ENCODE results near the gene RBP3. TPM values are rescaled to one million over a fixed set of nuclear protein-coding genes. Genes with fewer than 3 reads are reported as not detected.

The RBP3 gene
- total RNA-seq, 1 donor from 2014 or later, result not detected

DNA sequence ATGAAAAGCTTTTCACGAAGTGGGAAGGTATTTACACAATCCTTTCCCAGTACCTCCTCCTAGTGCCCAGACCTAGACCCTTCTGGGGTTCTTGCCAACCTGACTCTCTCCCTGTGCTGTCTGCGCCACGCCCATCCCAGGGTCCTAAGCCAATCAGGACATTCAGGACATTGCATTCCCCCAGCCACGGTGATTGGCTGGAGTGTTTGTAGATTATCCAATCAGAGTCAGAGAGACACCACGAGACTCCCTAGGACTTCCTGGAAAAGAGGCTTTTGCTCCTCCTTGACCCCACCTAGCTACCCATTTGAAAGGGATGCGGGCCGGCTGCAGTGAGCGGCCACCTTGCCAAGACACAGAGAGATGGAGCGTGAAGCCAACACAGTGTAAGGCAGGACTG, 29.5 kb upstream of the RBP3 start:
- DNase-seq (ENCODE audit: low read depth in 2 of 2), result no peak

DNA sequence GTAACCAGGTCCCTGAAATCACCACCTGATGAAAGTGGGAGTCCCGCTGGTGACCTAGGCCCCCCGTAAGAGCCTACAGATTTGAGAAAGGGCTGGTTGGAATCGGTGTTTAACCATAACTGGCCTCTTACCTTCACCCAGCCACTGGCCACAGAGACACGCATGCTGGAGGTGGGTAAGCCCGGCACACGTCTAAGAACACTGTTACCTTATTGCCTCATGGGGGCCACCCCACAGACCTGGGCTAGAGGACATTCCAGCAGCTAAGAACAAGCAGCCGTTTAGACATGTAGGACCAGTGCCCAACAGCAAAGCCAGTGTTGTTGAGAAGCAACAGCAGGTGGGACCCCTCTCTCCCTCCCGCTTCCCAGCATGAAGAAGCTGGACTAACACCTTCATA, 28.4 kb upstream of the RBP3 start:
- DNase-seq (ENCODE audit: low read depth in 2 of 2), result no peak

DNA sequence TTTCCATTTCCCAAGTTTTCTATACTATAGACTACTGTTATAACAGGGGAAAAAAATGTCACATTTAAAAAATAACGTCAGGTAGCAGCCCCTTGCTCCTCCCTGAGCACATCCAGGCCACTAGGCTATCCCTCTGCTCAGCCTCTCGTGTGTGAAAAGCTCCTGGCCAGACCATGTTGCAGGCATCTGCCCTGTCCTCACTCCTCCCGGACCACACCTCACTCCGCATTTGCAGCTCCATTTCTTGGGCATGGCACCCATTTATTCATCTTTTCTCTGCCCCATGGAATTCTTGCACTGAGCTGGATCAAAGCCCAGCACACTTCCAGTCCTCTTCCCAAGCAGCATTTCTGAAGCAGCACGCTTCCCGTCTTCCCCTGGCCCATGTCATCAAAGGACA, 27.4 kb upstream of the RBP3 start:
- DNase-seq (ENCODE audit: low read depth in 2 of 2), result no peak

DNA sequence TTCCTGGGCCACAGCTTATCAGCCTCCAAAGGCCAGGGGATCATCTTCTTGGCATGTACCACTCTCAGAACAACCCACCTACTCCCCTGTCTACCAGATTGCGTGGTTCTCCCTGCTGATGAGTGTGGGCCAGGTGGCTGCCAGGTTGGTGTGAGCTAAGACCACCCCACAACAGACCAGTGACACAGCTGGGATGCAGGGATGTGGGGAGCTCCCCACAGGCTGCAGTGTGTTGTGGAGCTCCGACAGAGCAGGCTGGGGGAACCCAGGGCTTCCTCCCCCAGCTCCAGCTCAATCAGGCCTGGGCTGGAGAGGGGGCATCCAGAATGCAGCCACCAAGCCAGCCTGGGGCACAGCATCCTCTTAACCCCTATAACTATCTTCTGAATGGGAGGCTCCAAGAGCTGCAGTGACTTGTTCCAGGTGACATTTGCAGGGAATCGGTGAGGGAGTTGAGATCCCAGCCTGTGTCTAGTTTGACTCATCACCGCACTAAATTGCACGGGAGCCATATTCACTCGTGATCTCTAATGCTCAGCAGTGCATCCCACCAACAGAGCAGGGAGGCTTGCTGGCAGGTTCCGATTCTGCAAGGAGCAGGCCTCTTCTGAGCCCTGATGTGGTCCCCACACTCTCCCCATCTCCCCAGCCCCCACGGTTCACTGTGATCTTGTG, 26.5 kb upstream of the RBP3 start:
- DNase-seq (ENCODE audit: low read depth in 2 of 2), result no peak

DNA sequence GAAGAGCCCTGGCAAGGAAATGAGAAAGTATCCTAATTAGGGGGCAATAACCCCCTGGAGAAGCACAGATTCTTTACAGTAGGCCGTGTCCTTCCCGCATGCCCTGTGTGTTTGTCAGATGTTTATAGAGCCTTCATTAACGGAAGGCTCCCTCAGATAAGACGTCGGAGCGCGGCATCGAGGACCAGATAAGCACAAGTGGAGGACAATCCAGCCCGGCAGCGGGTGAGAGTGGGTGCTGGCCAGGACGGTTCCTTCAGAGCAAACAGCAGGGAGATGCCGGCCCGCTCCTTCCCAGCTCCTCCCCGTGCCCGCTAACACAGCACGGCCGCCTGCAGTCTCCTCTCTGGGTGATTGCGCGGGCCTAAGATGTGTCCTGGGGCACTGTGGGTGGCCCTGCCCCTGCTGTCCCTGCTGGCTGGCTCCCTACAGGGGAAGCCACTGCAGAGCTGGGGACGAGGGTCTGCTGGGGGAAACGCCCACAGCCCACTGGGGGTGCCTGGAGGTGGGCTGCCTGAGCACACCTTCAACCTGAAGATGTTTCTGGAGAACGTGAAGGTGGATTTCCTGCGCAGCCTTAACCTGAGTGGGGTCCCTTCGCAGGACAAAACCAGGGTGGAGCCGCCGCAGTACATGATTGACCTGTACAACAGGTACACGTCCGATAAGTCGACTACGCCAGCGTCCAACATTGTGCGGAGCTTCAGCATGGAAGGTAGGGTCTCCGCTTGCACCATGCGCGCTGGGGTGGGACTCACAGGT, 25.7 kb upstream of the RBP3 start, which contains the start of gene GDF2:
Gene GDF2 (plus strand): TSS at position 155 of the 762 bp plus-strand sequence. CDS start 215 bp downstream, at position 370.
- no peak for DNase-seq (ENCODE audit: low read depth in 2 of 2)

DNA sequence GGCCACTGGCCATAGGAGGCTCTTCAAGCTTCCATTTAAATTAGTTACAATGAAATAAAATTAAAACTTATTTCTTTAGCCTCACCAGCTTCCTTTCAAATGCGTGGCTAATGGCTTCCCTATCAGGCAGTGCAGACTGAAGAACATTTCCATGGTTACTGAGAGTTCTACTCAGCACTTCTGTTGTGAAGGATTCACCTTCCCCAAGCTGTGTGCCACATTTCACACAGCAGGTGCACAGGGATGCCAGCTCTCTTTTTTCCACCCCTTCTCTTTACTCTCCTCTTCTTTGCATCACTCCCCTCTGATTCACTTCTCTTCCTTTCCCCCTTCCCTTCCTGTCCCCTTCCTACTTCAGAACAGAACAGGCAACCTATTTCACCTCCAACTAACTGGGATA, 25.1 kb upstream of the RBP3 start:
- no peak for DNase-seq (ENCODE audit: low read depth in 2 of 2)

DNA sequence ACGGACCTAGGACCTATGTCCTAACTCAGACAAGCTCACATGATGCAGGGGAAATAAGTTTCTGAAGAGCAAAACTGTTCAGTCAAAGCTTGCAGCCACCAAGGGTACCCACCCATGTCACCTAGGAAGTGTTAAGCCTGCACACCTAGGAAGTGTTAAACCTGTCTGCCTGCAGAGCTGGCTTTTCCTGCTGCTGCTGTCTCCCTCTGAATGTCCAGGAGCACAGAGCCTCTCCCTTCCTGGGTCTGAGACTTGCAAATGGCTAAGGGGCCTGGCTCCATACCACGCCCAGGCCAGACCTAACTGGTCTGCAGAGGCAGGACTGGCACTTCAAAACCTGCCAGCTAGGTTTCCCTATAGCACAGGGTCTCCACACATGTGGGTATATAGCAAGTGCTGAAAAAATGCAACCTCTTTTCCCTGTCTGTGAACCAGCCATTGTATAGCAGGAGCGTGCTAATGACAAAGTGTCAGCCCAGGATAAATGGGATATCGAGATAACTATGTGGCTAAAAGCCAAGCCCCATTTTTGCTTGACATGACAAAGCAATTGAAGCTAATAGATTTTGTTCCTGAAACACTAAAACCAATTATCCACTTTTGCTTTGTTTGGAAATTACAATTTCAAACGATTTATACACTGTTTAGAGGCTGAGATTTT, 24.4 kb upstream of the RBP3 start:
- DNase-seq (ENCODE audit: low read depth in 2 of 2), result peak in 1 of 2 donors; percentile 11

DNA sequence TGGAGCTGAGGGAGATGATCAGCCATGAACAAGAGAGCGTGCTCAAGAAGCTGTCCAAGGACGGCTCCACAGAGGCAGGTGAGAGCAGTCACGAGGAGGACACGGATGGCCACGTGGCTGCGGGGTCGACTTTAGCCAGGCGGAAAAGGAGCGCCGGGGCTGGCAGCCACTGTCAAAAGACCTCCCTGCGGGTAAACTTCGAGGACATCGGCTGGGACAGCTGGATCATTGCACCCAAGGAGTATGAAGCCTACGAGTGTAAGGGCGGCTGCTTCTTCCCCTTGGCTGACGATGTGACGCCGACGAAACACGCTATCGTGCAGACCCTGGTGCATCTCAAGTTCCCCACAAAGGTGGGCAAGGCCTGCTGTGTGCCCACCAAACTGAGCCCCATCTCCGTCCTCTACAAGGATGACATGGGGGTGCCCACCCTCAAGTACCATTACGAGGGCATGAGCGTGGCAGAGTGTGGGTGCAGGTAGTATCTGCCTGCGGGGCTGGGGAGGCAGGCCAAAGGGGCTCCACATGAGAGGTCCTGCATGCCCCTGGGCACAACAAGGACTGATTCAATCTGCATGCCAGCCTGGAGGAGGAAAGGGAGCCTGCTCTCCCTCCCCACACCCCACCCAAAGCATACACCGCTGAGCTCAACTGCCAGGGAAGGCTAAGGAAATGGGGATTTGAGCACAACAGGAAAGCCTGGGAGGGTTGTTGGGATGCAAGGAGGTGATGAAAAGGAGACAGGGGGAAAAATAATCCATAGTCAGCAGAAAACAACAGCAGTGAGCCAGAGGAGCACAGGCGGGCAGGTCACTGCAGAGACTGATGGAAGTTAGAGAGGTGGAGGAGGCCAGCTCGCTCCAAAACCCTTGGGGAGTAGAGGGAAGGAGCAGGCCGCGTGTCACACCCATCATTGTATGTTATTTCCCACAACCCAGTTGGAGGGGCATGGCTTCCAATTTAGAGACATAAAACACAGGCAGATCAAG, 22.6 kb upstream of the RBP3 start:
- no peak for DNase-seq (ENCODE audit: low read depth in 2 of 2)

DNA sequence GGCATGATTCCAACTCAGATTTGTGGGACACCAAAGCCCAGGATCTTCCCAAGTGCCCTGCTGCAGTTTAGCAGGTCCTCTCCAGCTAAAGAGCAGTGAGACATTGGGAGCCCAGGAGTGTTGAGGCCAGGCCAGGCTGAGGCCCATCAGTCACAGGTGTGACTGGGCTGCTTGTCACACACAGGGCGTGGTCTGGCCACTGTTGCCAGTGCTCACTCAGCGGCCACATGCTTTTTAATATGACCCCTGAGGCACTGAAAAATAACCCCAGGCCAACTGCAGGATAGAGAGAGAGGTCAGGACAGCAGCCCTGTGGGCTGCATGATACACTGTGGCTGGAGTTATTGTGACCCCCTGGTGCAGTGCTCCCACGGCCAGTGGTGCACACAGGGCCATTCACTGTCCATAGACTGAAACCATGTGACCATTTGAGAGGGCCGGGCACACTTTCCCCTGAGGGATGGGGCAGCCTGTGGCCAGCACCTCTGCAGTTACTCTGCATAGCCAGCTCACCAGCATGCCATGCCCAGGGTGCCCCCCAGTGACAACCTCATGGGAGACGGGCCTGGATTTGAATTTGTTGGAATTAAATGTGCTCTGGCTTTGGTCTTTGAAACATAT, 21.7 kb upstream of the RBP3 start:
- DNase-seq (ENCODE audit: low read depth in 2 of 2), result no peak

DNA sequence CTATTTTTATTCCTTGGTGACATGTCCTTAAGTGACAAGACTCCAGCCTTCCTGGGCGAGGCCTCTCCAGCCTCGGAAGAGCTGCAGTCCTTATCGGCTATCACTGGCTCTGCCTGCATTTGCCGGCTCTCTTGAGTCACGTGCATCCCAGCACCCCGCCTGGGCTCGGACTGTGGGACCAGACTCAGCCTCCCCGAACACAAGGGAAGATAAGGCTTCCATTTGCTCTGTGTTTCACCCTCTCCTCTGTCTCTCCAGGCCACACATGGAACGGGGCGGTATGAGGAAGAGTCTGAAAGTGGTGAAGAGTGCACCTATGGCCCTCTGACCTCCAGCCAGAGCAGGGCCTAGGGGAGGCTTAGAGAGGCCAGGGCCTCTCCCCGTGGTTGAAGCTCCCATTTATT, 21.2 kb upstream of the RBP3 start:
- DNase-seq (ENCODE audit: low read depth in 2 of 2), result no peak

DNA sequence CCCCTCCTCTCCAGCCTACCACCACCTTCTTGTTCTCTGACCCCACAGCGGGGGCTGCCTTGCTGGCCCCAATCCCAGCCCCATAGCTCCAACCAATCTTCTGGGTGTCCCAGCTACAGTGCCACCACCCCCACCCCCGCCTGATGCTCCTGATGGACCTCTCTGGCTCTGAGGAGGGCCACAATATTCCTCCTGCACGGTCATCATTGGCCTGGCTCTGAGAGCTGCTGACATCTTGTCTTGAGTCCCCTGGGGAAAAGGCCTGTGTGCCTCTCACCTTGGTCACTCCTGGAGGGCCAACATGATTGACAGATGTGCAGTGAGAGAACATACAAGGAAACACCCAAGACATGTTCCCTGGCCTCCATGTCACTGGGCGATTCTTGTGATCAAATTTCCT, 18.3 kb upstream of the RBP3 start:
- no peak for DNase-seq (ENCODE audit: low read depth in 2 of 2)

DNA sequence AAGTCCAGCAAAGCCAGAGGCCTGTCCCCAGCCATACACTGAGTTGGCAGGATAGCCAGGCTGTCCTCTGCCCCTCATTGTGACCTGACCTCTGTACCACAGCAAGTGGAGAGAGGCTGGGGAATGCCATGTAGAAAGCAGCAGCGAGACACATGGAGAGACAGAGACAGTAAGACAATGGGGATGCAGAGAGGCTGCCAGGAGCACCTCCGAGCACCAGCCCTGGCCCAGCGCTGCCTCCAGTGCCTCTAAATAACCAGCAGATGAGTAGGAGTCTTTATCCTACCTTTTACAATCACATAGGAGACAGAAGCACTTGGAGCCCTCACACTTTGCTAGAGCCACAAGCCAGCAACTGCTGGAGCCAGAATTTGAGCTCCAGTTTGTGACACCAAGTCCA, 17.8 kb upstream of the RBP3 start:
- DNase-seq (ENCODE audit: low read depth in 2 of 2), result no peak

DNA sequence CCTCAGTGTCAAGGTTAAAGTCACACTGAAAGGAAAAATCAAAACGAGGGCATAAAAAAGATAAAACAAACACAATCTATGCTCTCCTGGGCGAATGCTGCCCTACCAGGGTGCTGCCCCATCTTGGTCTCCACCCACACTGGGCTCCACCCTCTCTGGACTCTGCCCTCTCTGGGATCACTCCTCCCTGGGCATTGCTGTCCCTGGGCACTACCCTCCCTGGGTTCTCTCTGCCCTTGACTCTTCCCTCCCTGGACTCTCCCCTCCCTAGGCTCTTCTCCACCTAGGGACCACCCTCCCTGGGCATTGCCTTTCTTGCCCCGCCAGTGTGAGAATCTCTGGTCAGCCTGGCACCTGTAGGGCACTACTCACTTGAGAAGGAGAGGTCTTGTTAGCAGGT, 17.4 kb upstream of the RBP3 start:
- no peak for DNase-seq (ENCODE audit: low read depth in 2 of 2)

DNA sequence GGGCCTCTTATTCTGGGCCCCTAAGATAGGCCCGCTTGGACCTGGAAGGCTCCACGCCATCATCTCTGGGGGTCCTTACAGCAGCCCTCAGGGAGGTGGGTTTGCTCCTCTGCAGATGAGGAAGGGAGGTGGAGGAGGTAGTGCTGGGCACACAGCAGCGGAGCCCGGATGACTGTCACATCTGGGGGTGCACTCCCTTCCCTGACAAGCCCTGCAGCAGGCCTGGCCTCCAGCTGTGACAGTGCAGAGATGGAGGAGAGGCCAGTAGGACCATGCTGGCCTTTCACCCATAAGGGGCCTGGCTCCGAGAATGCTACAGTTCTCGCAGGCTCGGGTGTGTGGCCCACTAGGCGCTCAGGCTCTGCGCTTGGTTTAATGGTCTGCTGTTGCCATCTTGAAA, 16.7 kb upstream of the RBP3 start:
- DNase-seq (ENCODE audit: low read depth in 2 of 2), result no peak

DNA sequence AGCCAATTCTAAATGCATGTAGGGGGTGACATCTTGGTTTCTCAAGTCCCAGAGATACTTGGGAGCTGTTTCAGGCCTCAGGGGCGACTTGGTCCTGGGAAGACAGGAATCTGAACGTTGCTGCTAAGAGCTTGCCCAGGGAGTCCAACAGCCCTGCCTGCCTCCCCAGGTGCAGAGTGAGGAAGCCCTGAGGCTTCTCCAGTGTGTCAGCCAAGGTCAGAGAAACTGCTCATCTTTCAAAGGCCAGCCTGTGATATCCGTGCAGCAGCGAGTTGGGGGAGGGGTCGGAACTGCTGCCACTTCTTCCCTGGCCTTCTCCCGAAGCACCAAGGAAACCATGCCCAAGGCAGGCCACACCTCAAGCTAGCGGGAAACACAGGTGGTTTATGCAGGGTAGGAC, 16.2 kb upstream of the RBP3 start:
- no peak for DNase-seq (ENCODE audit: low read depth in 2 of 2)

DNA sequence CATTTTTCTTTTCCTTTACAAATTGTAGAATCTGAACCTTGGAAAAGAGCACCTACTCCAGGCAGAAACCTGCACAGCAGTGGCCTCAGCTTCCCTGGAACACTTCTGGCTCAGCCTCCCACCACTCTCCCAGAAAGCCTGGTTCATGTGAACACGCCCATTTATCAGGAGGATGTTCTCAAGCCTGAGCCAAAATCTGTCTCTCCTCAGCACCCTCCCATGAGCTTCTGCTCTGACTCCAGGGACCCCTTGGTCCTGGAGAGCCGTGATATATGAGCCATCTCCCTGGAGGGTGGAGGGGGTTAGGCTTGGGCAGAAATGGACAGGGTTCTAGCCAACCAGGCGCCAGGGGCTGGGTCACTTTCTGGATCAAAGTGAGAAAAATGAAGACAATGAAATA, 15.8 kb upstream of the RBP3 start:
- DNase-seq (ENCODE audit: low read depth in 2 of 2), result no peak

DNA sequence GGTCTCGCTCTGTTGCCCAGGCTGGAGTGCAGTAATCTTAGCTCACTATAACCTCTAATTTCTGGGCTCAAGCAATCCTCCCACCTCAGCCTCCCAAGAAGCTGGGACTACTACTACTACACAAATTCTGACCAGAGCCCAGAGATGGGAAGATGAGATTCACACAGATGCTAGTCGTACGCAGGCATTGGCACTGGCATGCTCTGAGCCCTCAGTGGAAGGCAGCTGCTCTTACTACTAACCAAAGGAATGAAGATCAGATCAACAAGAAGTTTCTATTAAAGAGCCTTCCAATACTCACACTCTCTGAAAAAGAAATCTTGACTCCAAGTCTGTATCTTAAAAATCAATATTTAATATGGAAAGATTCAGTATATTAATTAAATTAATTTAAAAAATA, 15.2 kb upstream of the RBP3 start:
- no peak for DNase-seq (ENCODE audit: low read depth in 2 of 2)

DNA sequence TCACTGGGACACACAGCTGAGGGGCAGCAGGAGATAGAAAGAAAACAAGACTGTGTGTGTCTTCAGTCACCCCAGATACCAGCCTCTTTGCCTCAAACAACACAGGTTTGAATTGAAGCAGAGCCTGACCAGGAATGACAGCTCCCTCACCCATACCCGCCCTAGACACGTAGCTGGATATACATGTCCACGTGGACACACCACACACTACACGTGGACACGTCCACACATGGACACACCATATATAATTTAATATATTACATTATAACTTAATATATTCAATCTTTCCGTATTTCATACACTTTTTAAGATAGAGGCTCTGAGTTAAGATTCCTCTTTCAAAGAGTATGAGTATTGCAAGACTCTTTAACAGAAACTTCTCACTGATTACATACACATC, 14.6 kb upstream of the RBP3 start:
- DNase-seq (ENCODE audit: low read depth in 2 of 2), result no peak

DNA sequence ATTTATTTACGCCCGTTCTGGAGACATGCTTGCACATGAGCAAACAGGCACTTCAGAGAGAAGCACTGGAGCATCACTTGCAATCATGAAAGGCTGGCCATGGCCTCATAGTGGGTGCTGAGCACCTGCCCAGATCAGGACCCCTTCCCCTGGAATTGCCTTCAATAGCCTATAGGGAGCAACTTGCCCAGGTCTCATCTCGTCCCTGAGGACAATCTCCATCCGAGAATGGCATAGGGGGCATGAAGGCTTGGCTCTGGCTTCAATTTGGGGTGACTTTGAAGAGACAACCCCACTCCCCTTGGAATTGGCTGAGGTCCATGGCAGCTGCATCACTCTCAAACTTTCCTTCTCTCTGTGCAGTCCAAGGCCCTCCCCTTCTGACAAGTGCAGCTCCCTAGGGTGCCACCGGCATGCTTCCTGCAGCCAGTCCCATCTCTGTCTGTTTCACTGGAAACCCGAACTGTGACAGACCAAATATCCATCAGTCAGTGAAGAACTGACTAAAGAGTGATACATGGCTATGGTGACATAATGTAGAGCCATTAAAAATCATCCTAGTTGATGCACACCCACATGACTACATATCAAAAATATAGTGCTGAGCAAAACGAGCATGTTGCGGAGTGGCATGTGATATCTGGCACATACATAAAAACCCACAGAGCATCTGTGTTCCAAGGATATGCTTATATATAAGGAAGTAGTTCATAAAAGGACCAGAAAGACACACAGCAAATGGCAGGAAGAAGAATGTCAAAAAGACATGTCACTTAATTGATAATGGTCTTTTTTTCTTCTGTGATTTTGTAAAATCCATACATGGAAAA, 13.5 kb upstream of the RBP3 start:
- no peak for DNase-seq (ENCODE audit: low read depth in 2 of 2)

DNA sequence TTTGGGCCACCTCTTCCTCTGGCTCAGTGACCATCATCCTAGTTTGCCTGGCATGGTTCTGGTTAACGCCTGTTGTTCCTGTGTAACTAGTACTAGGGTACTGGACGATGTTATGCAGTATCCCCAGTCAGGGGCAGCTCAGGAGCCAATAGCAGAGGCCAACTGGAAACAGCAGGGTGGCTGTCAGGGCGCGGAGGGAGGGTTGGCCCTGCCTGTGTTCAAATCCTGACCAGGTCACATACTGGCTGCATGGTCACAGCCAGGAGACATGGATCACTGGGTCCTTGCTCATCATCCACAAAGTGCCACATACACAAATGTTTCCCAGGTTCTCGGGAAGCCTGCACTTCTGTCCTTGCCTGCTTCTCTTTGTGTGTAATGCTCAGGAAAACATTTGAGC, 12.3 kb upstream of the RBP3 start:
- no peak for DNase-seq (ENCODE audit: low read depth in 2 of 2)

Measured in lung microvascular endothelial cell (primary cell).